Right kidney (tissue), 1 donor: ENCODE measurements around the gene UIMC1.

Experiments
- DNase-seq: peaks from one replicate; pipeline ENCODE4 v3.0.0-alpha.2; 2016

UIMC1 gene

DNA sequence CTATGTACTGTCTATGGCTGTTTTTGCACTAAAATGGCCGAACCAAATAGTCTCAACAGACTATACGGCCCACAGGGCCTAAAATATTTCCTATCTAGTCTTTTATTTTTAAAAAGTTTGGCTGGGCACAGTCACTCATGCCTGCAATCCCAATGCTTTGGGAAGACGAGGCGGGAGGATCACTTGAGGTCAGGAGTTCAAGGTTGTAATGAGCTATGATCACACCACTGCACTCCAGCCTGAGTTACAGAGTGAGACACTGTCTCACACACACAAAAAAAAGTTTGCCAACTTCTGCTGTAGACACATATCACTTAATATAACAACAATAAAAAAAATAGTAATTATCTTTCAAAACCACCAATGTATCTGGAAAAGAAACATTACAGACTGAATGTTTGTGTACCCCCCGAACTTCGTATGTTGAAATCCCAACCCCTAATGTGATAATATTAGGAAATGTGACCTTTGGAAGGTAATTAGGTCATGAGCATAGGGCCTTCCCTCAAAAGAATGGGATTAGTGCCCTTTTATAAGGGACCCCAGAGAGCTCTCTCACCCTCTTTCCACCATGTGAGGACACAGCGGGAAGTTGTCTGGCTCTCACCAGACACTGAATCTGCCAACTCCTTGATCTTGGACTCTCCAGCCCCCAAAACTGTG lies 53.9 kb downstream of the UIMC1 start:
- DNase-seq = no peak

DNA sequence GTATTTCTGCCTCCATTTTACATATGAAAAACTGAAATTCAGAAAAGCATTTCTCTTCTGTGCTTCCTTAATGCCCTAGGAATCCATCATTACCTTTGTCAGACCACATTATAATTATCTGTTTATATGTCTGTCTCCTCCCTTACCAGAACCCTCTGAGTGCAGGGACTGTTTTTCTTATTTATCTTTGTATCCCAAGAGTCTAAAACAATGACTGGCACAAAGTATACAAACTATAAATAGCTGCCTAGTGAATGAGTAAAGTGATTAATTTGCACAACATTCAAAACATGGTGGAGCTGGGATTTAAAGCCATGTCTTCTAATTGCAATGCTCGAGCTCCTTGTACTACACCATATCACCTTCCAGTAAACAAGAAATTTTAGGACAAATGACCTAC lies 58.1 kb downstream of the UIMC1 start:
- no peak for DNase-seq

GRCh38 chr5:176947847-176948246 lies 58.7 kb downstream of the UIMC1 start:
- no peak for DNase-seq

- no peak for DNase-seq
These were observed 62.3 kb downstream of the UIMC1 start for GRCh38 chr5:176944268-176944667.

- DNase-seq = no peak
These were observed 62.8 kb downstream of the UIMC1 start for GRCh38 chr5:176943816-176944215.

GRCh38 chr5:176941951-176942350 lies 64.6 kb downstream of the UIMC1 start:
- DNase-seq = no peak

- DNase-seq = no peak
These were observed 68.1 kb downstream of the UIMC1 start for GRCh38 chr5:176938472-176938871.

GRCh38 chr5:176935017-176935416 lies 71.6 kb downstream of the UIMC1 start:
- DNase-seq = no peak

DNA sequence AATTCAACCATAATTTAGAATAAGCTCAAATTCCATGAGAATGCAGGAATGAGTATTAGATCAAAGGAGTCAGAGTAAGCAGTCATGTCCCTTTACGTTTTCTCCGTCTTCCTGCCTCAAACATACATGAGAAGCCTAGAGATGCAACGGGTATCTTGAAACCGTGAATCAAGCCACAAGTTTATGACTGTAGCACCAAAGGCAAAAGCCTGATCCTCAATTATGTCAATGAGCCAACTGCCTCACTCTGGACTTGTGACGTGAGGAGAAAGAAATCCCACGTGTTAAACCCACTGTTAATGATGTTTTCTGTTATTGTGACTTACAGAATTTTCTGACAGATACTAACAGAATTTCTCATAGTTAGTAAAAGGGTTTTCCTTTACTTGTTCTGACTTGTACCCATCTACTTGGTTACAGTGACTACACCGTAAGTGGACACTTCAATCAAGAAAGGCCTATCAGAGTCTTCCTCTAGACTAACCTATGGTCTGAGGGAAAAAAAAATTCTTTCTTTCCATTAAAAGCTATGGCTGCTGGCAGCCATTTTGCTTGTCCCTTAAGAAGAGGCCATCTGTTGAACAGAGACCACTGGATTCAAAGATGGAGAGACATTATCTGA lies 72.2 kb downstream of the UIMC1 start:
- DNase-seq = no peak

GRCh38 chr5:176929654-176930053 lies 76.9 kb downstream of the UIMC1 start:
- DNase-seq = no peak

- no peak for DNase-seq
These were observed 79.0 kb downstream of the UIMC1 start for GRCh38 chr5:176927562-176927961.

DNA sequence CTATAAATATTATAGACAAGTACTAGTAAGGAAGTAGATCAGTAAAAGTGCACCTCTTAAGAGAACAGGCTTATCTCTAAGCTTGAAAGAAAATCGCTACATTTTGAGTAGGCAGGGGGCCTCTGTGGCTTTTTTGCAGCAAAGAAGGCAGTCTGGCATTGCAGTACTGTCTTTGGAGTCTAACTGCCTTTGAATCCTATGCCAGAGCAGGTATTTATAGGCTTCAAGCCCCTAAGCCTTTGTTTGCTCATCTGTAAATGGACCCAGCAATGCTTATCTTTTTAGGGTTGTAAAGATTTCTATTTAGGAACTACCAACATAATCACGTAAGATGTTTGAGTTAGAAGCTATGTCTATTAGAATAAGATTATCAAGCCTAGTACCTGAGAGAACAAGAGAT lies 83.8 kb downstream of the UIMC1 start:
- no peak for DNase-seq

- DNase-seq = no peak
These were observed 84.9 kb downstream of the UIMC1 start for GRCh38 chr5:176921714-176922113.

GRCh38 chr5:176918613-176919012 lies 88.0 kb downstream of the UIMC1 start:
- DNase-seq = no peak

- DNase-seq = no peak
These were observed 90.2 kb downstream of the UIMC1 start for GRCh38 chr5:176916337-176916736.

GRCh38 chr5:176915906-176916305 lies 90.7 kb downstream of the UIMC1 start:
- DNase-seq = no peak

GRCh38 chr5:176912115-176912514 lies 94.5 kb downstream of the UIMC1 start:
- DNase-seq = no peak

GRCh38 chr5:176908675-176909368 lies 97.8 kb downstream of the UIMC1 start:
- DNase-seq = no peak

DNA sequence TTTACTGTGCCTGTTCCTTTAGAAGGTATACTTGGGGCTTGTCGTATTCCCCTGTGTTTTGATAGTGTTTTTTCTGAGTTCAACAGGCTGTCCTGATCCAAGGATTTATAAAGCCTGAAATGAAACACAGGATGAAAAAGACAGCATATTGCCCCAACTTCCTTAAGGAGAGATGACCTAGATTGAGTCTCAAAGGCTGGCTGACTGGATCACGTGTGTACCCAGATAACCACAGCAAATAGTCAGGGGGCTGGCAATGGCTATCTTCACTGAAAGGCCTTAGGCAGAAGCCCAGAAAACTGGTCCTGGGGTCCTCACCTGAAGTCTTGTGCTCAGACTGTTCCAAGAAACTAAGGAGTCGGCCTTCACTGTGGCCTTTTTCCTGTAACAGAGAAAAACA lies 99.8 kb downstream of the UIMC1 start:
- no peak for DNase-seq

GRCh38 chr5:176906126-176906525 lies 100.5 kb downstream of the UIMC1 start:
- DNase-seq = no peak

DNA sequence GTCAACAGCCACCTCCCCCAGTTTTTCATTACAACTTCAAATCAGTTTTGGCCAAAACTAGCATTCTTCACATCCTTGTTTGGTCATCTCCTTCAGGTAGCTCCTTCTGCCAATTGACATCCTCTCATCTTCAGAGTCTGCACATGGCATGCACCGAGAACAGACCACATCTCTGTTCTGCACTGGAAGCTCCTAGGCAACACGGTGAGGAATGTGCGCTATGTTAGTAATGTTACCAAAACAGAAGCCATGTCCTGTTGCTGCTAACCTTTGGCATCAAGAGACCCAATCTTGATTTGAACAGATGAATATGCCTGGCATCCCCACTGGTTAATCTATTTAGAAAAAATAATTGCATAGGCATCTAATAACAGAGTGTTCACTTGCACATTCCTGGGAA lies 102.3 kb downstream of the UIMC1 start:
- DNase-seq = no peak

GRCh38 chr5:176902911-176903664 lies 103.5 kb downstream of the UIMC1 start:
- DNase-seq = no peak
